GM19452 (cell line): ENCODE measurements around the gene DYNC2H1.
"Not testable (repeated sequence)": the region's sequence is repeated elsewhere in the genome, so short reads cannot be mapped to it uniquely, and the experiment has no call there.

ENCODE experiments used
- ATAC-seq: cut with Tn5 transposase; IDR thresholded peaks from one replicate; pipeline ENCODE4 v1.9.1; 2021; ENCODE audit not compliant: unreplicated experiment

Gene DYNC2H1

DNA sequence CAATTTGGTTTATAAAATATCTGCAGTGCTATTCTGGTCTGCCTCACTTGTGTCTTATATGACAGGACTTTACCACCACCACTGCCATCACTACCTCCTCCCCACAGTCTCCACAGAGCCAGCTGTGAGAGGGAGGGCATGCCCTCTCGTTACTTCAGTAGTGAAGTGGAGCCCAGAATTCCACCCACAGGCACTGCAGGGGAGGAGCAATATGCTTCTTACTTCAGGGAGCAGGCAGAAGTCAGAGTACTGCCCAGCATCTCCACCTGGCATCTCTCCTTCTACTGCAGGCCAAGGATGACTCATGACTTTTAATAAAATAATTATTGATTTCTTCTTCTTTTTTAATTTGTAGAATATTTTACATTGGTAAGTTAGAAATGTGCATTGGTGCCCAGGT, 255.5 kb downstream of the DYNC2H1 start:
- no peak for ATAC-seq

DNA sequence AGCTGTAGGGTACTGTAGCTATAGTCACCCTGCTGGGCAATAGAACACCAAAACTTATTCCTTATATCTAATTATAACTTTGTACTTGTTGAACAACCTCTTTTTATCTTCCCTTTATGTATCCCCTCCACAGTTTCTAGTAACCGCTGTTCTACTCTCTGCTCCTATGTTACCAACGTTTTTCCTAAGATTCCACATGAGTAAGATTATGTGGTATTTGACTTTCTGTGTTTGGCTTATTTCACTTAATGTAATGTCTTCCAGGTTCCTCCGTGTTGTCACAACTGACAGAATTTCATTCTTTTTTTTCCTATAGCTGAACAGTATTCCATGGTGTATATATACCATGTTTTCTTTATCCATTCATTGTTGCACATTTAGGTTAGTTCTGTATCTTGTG, 258.4 kb downstream of the DYNC2H1 start:
- ATAC-seq = no peak

DNA sequence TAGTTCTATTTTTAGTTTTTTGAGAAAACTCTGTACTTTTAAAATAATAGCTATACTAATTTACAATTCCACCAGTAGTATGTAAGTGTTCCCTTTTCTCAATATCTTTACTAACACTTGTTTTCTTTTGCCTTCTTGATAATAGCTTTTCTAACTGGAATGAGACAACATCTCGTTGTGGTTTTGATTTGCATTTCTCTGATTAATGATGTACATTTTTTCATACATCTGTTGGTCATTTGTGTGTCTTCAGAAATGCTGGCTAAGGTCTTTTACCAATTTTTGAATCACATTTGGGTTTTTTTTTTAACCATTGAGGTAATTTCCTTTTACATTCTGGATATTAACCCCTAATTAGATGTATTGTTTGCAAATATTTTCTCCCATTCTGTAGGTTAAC, 258.9 kb downstream of the DYNC2H1 start:
- ATAC-seq = no peak

DNA sequence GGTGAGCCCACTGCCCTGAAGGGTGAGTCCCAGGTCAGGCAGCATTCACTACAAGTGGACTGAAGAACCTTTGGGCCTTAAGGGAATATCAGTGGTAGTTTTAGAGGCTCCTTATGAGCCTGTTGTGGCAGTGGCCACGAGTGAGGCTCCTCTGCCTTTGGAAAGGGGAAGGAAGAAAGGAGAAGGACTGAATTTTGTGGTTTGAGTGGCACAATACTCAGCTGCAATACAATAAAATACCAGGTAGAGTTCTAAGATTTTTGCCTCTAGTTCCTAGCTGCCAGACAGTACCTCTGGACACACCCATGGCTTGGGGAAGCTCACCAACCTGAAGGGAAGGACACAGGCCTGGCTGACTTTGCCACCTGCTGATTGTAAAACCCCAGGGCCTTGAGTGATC, 260.9 kb downstream of the DYNC2H1 start:
- no peak for ATAC-seq

DNA sequence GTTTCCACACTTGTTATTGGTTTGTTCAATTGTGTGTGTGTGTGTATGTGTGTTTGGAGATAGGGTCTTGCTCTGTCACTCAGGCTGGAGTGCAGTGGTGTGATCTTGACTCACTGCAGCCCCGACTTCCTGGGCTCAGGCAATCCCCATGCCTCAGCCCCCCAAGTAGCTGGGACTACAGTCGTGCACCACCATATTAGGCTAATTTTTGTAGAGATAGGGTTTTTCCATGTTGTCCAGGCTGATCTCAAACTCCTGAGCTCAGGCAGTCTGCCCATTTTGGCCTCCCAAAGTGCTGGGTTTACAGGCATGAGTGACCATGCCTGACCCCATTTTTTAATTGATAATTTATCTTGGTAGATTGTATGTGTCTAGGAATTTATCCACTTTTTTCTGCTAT, 263.7 kb downstream of the DYNC2H1 start:
- ATAC-seq = no peak

DNA sequence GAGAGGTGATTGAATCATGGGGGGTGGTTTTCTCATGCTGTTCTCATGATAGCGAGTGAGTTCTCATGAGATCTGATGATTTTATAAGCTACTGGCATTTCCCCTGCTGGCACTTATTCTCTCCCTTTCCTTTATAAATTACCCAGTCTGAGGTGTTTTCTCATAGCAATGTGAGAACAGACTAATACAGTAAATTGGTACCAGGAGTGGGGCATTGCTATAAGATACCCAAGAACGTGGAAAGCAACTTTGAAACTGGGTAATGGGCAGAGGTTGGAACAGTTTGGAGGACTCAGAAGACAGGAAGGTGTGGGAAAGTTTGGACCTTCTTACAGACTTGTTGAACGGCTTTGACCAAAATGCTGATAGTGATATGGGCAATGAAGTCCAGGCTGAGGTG, 265.0 kb downstream of the DYNC2H1 start:
- ATAC-seq = not testable (repeated sequence)

DNA sequence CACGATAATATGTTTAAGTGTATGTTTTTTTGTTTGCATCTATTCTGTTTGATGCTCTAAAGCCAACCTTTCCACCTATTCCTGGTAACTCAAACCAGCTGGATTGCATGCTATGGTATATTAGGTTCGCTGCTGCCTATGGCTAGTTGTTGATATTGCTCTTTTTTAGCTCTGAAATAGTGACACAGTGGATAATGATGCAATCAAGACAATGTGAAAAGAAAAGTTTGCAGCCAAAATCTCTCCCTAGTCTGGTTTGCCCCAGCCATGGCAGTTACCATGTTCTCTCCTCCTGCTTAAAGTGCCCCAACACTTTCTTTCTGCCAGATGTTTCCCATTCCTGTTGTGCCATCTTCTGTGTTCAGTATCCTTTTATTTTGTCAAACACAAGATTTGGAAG, 269.7 kb downstream of the DYNC2H1 start:
- ATAC-seq = no peak

DNA sequence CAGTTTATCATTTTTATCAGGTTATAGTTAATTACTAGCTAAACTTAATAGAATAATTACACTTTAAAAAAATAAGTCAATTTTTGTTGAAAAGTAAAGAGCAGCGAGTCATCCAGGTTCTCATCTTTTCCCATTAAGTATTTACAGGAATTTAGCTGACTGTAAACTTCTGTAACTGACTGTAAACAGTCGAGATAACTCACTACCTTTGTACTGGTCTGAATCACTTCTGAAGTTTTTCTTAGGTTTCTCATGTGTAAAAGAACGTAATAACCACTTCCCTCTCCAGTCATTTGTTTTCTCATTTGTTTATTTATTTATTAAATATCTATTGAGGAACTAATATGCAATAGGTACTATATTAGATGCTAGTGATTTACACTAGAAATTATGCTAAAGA, 270.8 kb downstream of the DYNC2H1 start:
- no peak for ATAC-seq

DNA sequence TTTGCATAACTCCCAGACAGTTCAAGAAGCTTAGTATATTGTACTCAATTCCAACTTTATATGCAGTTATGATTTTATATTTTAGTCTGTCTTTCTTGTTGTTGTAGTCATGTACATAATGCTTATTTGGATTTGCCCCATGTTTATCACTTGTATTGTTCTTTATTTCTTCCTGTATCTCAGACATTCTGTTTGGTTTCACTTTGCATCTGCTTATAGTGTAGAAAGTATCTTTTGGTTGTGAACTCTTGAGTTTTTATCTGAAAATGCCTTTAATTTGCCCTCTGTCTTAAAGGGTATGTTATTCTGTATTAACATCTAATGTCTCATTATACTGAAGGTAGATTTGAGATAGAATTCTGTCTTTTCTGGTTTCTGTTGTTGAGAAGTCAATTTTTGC, 275.4 kb downstream of the DYNC2H1 start:
- ATAC-seq = no peak

DNA sequence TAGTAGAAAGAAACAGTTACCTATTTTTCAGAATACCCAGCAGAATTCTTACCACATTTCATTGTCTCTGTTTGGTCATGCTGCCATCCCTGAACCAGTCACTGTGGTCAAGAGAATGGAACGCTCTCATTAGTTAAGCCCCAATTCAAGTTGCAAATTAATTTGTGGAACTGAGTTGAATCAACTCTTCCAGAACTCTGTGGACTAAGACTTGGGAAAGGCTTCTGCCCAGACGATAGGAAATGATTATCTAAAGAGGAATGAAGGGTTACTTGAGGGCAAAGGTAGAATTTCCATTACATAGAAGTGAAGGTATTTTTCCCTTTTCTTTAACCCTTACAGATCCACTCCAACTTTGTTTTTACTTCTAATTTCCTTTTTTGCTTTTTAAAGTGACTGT, 286.4 kb downstream of the DYNC2H1 start:
- no peak for ATAC-seq

DNA sequence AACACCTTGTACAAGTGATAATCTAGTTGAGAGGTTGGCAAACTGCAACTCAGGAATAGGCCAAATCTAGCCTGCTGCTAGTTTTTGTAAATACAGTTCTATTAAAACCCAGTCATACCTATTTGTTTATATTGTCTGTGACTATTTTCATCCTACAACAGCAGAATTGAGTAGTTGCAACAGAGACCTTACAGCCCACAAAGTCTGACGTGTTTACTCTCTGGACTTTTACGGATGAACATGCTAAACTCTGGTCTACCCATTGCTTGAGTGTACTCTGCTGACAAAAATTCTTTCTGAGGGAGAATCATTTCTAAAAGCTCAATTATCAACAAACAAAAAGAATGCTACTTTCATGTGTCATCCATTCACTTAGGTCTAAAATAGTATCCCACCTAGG, 287.0 kb downstream of the DYNC2H1 start:
- ATAC-seq = no peak

DNA sequence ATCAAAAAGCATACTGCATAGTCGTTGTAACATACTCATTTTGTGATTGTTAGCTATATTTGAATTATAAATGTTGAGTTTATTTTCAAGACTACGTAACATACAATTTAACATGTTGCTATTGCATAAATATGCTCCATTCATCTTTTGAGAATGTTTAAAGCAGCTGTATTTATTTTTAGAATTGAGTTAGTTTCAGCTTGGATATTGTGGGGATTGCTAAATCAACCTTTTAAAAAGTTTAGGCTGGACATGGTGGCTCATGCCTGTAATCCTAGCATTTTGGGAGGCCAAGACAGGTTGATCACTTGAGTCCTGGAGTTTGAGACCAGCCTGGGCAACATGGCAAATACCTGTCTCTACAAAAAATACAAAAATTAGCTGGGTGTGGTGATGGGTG, 288.1 kb downstream of the DYNC2H1 start:
- ATAC-seq = no peak

DNA sequence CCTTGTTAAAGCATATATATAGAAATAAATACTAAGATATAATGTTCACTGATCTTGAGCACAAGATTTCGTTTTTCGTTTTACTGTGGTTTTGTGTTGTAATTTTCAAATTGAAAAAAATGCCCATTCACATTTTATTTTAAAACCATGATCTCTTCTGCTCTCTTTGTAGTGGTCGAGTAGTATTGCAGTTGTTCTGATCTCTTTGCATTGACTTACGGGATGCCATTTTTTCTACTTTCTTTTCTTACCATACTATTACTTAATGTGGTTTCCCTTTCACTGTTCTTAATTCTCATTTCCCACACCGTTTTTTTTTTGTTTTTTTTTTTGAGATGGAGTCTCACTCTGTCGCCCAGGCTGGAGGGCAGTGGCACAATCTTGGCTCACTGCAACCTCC, 289.6 kb downstream of the DYNC2H1 start:
- no peak for ATAC-seq

DNA sequence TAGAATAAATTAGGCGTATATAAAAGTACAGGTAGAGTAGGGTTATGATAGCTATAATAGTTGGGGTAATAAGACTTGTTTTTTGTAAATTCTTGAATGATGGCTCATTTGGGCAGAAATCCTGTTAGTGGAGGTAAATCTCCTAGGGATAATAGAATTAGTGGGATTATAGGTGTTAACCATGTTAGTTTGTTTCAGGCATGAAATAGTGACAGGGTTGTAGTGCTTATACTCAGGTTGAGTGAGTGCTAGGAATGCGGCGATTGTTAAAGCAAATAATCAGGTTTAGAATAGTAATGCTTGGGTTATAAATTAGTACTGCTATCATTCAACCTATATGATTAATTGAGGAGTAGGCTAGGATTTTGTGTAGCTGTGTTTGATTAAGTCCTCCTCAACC, 297.1 kb downstream of the DYNC2H1 start:
- no peak for ATAC-seq

DNA sequence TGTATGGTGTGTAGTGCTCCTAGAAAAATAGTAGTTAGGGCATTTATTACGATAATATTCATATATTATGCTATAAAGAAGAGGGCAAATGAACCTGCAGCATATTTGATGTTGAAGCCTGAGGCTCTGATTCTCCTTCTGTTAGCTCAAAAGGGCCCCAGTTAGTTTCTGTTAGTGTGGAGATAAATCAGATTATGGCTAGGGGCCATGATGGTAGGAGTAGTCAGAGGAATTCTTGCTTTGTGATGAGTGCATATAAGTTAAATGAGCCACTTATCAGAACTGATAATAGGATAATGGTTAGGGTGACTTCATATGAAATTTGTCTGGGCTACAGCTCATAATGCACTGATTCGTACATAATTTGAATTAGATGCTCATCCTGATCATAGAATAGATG, 298.4 kb downstream of the DYNC2H1 start:
- no peak for ATAC-seq

DNA sequence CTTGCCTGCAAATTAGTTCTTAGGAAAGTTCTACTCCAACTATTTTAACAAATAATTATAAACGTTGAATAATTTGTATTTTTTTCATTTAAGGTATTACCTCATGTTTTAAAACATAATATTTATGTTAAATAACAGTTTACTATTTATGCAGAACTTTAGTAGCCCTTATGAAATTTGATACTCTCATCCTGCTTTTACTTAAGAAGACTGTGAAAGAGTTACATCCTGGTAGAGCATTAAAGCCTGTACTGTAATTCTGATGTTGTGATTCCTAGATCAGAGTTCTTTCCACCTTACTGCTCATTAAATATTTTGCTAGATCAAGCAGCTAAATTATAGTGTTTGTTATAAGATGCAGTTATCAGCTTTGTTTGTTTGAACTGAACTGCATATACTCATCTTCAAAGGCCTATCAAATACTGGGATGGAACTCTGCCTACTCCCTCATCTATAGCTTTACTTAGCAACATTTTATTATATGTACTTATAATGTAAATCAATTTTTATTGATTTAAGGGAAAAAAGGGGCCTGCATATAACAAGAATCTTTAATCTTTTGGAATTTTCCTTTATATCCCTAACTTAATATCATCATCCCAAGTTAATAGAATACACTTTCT, 304.2 kb downstream of the DYNC2H1 start:
- ATAC-seq = no peak

DNA sequence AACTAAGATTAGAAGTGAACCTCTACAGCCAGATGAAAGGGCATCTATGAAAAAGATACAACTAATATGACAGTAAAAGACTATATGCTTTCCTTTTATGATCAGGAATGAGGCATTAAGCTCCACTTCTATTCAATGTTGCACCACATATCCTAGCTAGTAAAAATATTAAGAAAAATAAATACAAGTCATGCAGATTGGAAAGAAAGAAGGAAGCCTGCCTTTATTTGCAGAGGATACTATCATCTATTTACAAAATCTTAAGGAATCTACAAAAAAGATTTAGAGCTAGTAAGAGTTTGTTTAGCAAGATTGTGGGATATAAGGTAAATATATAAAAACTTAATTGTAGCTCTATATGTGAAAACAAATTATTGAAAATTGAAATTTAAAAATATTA, 308.8 kb downstream of the DYNC2H1 start:
- ATAC-seq = no peak

DNA sequence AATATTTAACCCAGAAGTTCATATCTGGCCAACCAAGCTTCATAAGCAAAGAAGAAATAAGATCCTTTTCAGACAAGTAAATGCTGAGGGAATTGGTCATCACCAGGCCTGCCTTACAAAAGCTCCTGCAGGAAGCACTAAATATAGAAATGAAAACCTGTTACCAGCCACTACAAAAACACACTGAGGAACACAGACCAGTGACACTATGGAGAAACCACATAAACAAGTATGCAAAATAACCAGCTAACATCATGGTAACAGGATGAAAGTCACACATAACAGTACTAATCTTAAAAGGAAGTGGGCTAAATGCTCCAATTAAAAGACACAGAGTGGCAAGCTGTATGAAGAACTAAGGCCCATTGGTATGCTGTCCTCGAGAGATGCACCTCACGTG, 311.4 kb downstream of the DYNC2H1 start:
- no peak for ATAC-seq

DNA sequence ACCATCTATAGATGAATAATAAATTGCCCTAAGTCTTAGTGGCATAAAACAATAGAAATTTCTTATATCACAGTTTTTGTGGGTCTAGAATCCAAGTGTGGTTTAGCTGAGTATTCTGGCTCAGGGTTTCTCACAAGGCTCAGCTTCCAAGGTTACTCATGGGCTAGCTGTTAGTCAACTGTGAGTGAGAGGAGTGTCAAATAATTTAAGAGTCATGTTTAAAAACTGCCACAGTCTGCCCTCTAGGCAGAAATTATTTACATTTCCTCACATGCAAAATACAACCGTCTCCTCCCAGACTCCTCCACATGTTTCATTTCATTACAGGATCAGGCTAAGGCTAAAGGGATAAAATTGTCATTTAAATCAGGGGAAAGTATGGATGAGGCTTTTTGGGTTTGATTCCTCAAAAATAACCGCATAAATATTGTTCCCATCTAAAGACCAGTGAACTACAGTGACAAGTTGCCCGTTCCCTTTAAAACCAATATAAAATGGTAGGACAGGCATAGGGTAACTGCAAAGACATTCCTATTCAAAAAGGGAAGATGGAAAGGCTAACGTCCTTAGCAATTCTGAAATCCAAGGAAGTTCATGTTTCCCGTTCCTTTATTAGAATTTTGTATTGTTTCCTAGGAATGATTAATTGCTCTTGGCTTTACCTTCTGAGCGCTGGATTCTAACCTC, 324.3 kb downstream of the DYNC2H1 start:
- ATAC-seq = no peak

DNA sequence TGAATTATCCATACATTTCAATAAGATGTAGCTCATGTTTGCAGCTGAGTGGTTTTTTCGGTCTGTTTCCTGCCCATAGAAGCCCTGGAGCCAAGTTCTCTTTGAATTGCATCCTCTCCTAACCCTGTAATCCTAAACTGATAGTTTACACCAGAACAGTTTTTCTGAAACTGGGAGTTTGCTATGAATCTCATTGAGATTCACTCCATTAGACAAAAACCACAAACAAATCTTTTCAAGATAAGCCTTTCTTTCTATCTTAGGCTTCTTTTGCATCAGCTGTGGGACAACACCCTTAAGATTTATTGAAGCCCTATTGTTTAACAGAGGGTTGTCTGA, 324.8 kb downstream of the DYNC2H1 start:
- no peak for ATAC-seq

DNA sequence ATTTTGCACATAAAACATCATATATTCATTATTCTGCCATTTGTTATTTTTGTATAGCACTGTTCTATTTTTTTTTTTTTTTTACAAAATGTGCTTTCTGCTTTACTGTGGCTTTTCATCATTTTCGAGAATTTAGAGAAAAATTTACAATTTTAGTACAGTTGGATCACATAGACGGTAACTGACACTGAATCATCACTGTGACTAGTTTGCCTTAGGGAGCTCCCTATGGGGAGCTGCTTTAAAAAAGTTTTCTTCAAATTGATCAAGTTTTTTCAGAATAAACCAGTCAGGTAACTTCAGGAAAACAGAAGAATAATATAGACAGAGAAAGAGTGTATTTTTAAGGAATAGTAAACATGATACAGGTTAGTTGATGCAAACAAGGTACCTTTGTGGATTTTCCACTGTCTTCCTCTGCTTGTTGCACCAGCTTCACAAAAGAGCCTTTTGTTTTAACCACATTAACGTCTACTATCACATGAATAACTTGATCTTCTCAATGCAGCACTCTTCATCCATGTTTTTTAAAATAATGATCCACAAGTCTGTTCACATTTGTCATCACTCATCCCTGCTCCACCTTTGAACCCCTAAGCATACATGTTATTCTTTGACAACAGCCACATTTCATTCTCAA, 327.0 kb downstream of the DYNC2H1 start:
- no peak for ATAC-seq

DNA sequence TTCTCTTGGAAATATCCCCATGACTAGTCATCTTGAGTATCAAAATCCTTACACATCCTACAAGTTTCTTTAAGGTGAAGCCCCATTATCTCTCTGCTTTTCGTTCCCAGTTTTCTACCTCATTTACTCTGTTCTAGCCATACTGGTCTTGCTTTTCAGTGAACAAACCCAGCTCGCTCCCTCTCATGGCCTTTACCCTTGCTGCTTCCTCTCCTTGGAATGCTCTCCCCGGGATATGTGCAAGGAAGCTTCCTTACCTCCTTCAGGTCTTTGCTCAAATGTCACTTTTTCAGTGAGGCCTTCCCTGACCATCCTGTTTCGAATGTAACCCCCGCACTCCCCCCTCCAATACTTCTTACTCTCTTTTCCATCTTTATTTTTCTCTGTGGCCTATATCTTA, 331.8 kb downstream of the DYNC2H1 start:
- ATAC-seq = no peak

DNA sequence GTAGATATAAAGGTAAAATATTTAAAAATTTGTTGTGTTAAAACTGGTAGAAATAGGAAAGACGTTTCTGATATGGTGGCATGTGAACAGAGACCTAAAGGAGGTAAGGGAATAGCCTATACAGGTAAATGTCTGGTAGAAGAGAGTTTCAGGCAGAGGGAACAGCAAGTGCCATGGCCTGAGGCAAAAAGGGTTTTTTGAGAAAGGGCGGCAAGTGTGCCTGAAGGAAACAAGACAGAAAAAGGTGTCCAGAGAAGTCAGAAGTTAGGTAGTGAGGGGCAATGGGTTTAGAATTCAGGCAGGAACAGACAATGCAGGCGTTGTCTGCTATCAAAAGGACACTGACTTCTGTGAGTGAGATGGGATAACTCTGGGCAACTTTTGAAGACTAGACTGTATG, 339.7 kb downstream of the DYNC2H1 start:
- no peak for ATAC-seq
